Heart left ventricle (tissue), 16 donors: Measurements from ENCODE around the gene POLR2B. TPM values are rescaled to one million over a fixed set of nuclear protein-coding genes. Genes with fewer than 3 reads are reported as not detected.

Experiments used
- ATAC-seq, 4 donors: fragments of 200-7000 bp; cut with Tn5 transposase; one replicate each; pipeline ENCODE4 v1.9.1; 2020 to 2022; ENCODE audit warnings: moderate library complexity in 4 of 4, mild to moderate bottlenecking in 3 of 4, moderate number of reproducible peaks in 1 of 4
- DNase-seq, 5 donors: peaks; one replicate each; pipeline ENCODE4 v3.0.0-alpha.2; 2020
- H3K27ac ChIP-seq, 12 donors: fragments of 200-600 bp; sonication (generic) in 4 of 12; one replicate each; pipeline versions ENCODE4 v1.5.0 to v1.8.0; 2016 to 2022; ENCODE audit warnings: mild to moderate bottlenecking in 2 of 12
- H3K27me3 ChIP-seq, 9 donors: fragments of 200-600 bp; sonication (generic) in 2 of 9; one replicate each; pipeline versions ENCODE4 v1.5.1 to v1.8.0; 2016 to 2022; ENCODE audit warnings: mild to moderate bottlenecking in 3 of 9
- H3K36me3 ChIP-seq, 9 donors: fragments of 200-600 bp; sonication (generic) in 2 of 9; one replicate each; pipeline versions ENCODE4 v1.5.0 to v1.8.0; 2018 to 2022; ENCODE audit warnings: mild to moderate bottlenecking in 2 of 9
- H3K4me1 ChIP-seq, 12 donors: fragments of 200-600 bp; sonication (generic) in 4 of 12; one replicate each; pipeline versions ENCODE4 v1.5.0 to v1.8.0; 2016 to 2022; ENCODE audit warnings: mild to moderate bottlenecking in 3 of 12
- H3K4me3 ChIP-seq, 12 donors: fragments of 200-600 bp; sonication (generic) in 4 of 12; one replicate each; pipeline versions ENCODE4 v1.5.0 to v1.8.0; 2017 to 2022; ENCODE audit warnings: mild to moderate bottlenecking in 9 of 12, moderate library complexity in 4 of 12
- H3K9me3 ChIP-seq, 12 donors: fragments of 200-600 bp; sonication (generic) in 4 of 12; one replicate each; pipeline versions ENCODE4 v1.5.0 to v1.8.0; 2016 to 2022; ENCODE audit warnings: mild to moderate bottlenecking in 1 of 12
- CTCF ChIP-seq, 12 donors: fragments of 200-600 bp; sonication (generic) in 4 of 12; IDR thresholded peaks; one replicate each; pipeline versions ENCODE4 v1.5.0 to v1.8.0; 2018 to 2022; ENCODE audit warnings: antibody characterized with exemption in 12 of 12, mild to moderate bottlenecking in 5 of 12
- POLR2A ChIP-seq, 2 donors: fragments of 450-650 bp; IDR thresholded peaks; one replicate each; pipeline ENCODE4 v1.6.1; 2017; ENCODE audit warnings: antibody characterized with exemption in 2 of 2, mild to moderate bottlenecking in 2 of 2, moderate library complexity in 2 of 2
- WGBS, 4 donors: extraction: QIAGEN DNeasy Blood & Tissue Kit in 2 of 4; methylation state at CpG; one replicate each; pipeline versions ENCODE4 v1.1.5 to v1.1.7; 2013 to 2018; 5-methylcytosine and 5-hydroxymethylcytosine counted together
- intact Hi-C, 10 donors: fragments of 100-400 bp; cut with DNase I; formaldehyde crosslinking; loops; one replicate each; pipeline versions ENCODE4 v1.11.1 to v1.14.2; 2022
- polyA plus RNA-seq, 2 donors: library from polyadenylated mRNA; stranded (reverse); fragments of 200-250 nt; gene quantifications; one replicate each; pipeline ENCODE4 v1.2.3, GENCODE V29; 2013
- total RNA-seq, 9 donors: library from RNA; depleted of rRNA in 2 of 9; stranded (reverse); fragments of >200 nt in 2 of 9; fragmentation: NEBNext Ultra II Directional in 3 of 9; extraction: Animal tissue kit (Norgen Biotek cat#: 25700) in 3 of 9; gene quantifications; one replicate each; pipeline versions ENCODE4 v1.1.0 to v1.2.4, GENCODE V29; 2016 to 2023
- donor health status: ischemic (EF 13 %, LVEDD 7.1; RV severe dilation, severe dysfunction).
- donor health status: healthy with polysubstance abuse.
- donor health status: DM: no; HTN: yes; CAD: no.
- donor health status: DM: no; HTN: no; CAD: no.
- donor health status: ischemic (EF 25% LVEDD 6.9; RV normal size, moderate dysfunction).
- donor health status: ischemic (EF 25% LVEDD 5.7; RV mildly dilated, moderate dysfunction).
- donor health status: healthy.
- donor health status: DM: yes; HTN: yes; CAD: no.
- donor health status: ischemic (EF 35%, LVEDD 5.7; RV mildly dilated, moderate dysfunction).
- donor health status: nonischemic (EF 11% LVEDD 7.7; RV severe dilation, severe dysfunction).
- donor health status: DM: yes; HTN: yes; CAD: no.
- donor health status: PGD.
- donor health status: ischemic (EF 29% LVEDD 5.4; RV normal size, mild dysfunction).
- donor health status: nonischemic (EF 23%, LVEDD 6.1; RV moderate dilation, normal function).

The POLR2B gene
- total and polyA plus RNA-seq, 11 donors, result 19.4 to 87.0 (median 73.0) TPM

- Histone ChIP-seq H3K36me3 (peaks cover 0 to 12% (median 3%) of the 10 kb centered on the region in 9 donors), H3K4me3 (no peak overlapping the region), H3K27ac (peak overlapping the region in 8 of 12 donors; percentile 10 to 80 (median 72)), H3K9me3 (no peaks in the 10 kb centered on the region), H3K27me3 (no peaks in the 10 kb centered on the region), H3K4me1 (peaks cover 7 to 93% (median 79%) of the 10 kb centered on the region in 12 donors)
- 71 to 76% (median 72%) methylated on average over 13 to 14 of the region's 14 CpGs for WGBS, 4 donors
- DNase-seq, result no peak
- intact Hi-C loops, result no loop called here
- ATAC-seq, result no peak
- TF ChIP-seq CTCF (IDR thresholded peaks at IDR 0.05), result no peak
- no peak for TF ChIP-seq POLR2A (IDR thresholded peaks at IDR 0.05)
Observed at GRCh38 chr4:57077550-57078343, 99.1 kb downstream of the POLR2B start.

- intact Hi-C loops, result no loop called here
- peak in 3 of 4 donors; percentile 33 to 49 (median 35) for ATAC-seq
- 26 to 35% (median 34%) methylated on average over 10 of the region's 10 CpGs for WGBS, 4 donors
- Histone ChIP-seq H3K4me1 (peaks cover 7 to 95% (median 87%) of the 10 kb centered on the region in 12 donors), H3K27ac (peak overlapping the region in 11 of 12 donors; percentile 43 to 87 (median 72)), H3K36me3 (peaks cover 0 to 12% (median 3%) of the 10 kb centered on the region in 9 donors), H3K9me3 (no peaks in the 10 kb centered on the region), H3K4me3 (peak overlapping the region in 5 of 12 donors; percentile 3 to 20 (median 4)), H3K27me3 (no peaks in the 10 kb centered on the region)
- no peak for DNase-seq
- TF ChIP-seq CTCF (IDR thresholded peaks at IDR 0.05), result no peak
- no peak for TF ChIP-seq POLR2A (IDR thresholded peaks at IDR 0.05)
Observed at GRCh38 chr4:57078685-57079521, 100.2 kb downstream of the POLR2B start.

Other genes starting within 250 kb of the POLR2B start
- not detected for gene SPINK2, start 157.2 kb upstream of the POLR2B start, total RNA-seq
- not detected for gene SPINK2, start 157.2 kb upstream of the POLR2B start, polyA plus RNA-seq
- gene REST, start 71.0 kb upstream of the POLR2B start, total RNA-seq, result 10 to 100 TPM; 20.5 to 41.6 (median 29.6) TPM
- gene REST, start 71.0 kb upstream of the POLR2B start, polyA plus RNA-seq, result 1 to 10 TPM; 4.4 to 7.3 TPM
- 10 to 100 TPM; 11.2 to 23.0 (median 12.2) TPM for gene NOA1, start 1.3 kb upstream of the POLR2B start, total RNA-seq
- 10 to 100 TPM in 1 of 2 donors, 1 to 10 TPM in 1; 5.3 to 13.3 TPM for gene NOA1, start 1.3 kb upstream of the POLR2B start, polyA plus RNA-seq
- gene IGFBP7, start 131.5 kb downstream of the POLR2B start, total RNA-seq, result 1,000 to 10,000 TPM in 2 of 9 donors, 100 to 1,000 TPM in 7; 494 to 1,088 (median 585) TPM
- gene IGFBP7, start 131.5 kb downstream of the POLR2B start, polyA plus RNA-seq, result 100 to 1,000 TPM; 458 to 857 TPM